ENCODE data around the gene CRYZL1. TPM values are rescaled to one million over a fixed set of nuclear protein-coding genes. Genes with fewer than 3 reads are reported as not detected.

CRYZL1 gene
- total RNA-seq, 1 experiment from 2014 or later: 24.8 TPM

GRCh38 chr21:33552093-33552998, 89.2 kb downstream of the CRYZL1 start:
- ChIA-PET CTCF (no interaction called here), POLR2A (no interaction called here)
- Histone ChIP-seq H3K27ac (ENCODE audit: low read length) (no peak overlapping the region), H3K4me3 (ENCODE audit: low read depth in 2 of 2, low read length in 2 of 2) (no peak overlapping the region), H3K4me1 (ENCODE audit: control insufficient read depth, insufficient read depth, low read length) (no peaks in the 10 kb centered on the region), H3K9me3 (ENCODE audit: control insufficient read depth, insufficient read depth, low read depth, low read length) (no peaks in the 10 kb centered on the region), H3K36me3 (ENCODE audit: control insufficient read depth, insufficient read depth, low read length) (peaks cover 57% of the 10 kb centered on the region), H3K27me3 (ENCODE audit: control insufficient read depth, insufficient read depth, low read length) (no peaks in the 10 kb centered on the region)
- no peak for DNase-seq (ENCODE audit: low read depth, low spot score)
- intact Hi-C loops (cut with micrococcal nuclease; ENCODE audit: unreplicated experiment): no loop called here
- BruUV-seq (replicated peaks): no TSS peak
- peak; percentile 17; the same call in 1 of the 2 replicates for ATAC-seq
- TF ChIP-seq CTCF (IDR thresholded peaks at IDR 0.05) (no peak), POLR2AphosphoS5 (IDR thresholded peaks at IDR 0.05; ENCODE audit: low read depth, low read length) (no peak; the same call in 1 of the 2 replicates)
- in situ Hi-C loops (cut with HindIII; ENCODE audit: low pct_unique_long_range_greater_than_20kb, low sequenced_read_pairs): no loop called here

DNA sequence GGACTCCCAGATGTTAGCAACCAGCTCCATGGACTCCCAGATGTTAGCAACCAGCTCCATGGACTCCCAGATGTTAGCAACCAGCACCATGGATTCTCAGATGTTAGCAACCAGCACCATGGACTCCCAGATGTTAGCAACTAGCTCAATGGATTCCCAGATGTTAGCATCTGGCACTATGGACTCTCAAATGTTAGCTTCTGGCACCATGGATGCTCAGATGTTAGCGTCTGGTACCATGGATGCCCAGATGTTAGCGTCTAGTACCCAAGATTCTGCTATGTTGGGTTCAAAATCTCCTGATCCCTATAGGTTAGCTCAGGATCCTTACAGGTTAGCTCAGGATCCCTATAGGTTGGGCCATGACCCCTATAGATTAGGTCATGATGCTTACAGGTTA, 89.9 kb downstream of the CRYZL1 start:
- Histone ChIP-seq H3K36me3 (ENCODE audit: control insufficient read depth, insufficient read depth, low read length) (peaks cover 57% of the 10 kb centered on the region), H3K27me3 (ENCODE audit: control insufficient read depth, insufficient read depth, low read length) (no peaks in the 10 kb centered on the region), H3K4me1 (ENCODE audit: control insufficient read depth, insufficient read depth, low read length) (no peaks in the 10 kb centered on the region), H3K27ac (ENCODE audit: low read length) (no peak overlapping the region), H3K9me3 (ENCODE audit: control insufficient read depth, insufficient read depth, low read depth, low read length) (no peaks in the 10 kb centered on the region), H3K4me3 (ENCODE audit: low read depth in 2 of 2, low read length in 2 of 2) (no peak overlapping the region)
- intact Hi-C loops (cut with micrococcal nuclease; ENCODE audit: unreplicated experiment): no loop called here
- no peak for DNase-seq (ENCODE audit: low read depth, low spot score)
- ATAC-seq: no peak
- no TSS peak for BruUV-seq (replicated peaks)
- no peak for TF ChIP-seq CTCF (IDR thresholded peaks at IDR 0.05)
- TF ChIP-seq, protein P1, sequence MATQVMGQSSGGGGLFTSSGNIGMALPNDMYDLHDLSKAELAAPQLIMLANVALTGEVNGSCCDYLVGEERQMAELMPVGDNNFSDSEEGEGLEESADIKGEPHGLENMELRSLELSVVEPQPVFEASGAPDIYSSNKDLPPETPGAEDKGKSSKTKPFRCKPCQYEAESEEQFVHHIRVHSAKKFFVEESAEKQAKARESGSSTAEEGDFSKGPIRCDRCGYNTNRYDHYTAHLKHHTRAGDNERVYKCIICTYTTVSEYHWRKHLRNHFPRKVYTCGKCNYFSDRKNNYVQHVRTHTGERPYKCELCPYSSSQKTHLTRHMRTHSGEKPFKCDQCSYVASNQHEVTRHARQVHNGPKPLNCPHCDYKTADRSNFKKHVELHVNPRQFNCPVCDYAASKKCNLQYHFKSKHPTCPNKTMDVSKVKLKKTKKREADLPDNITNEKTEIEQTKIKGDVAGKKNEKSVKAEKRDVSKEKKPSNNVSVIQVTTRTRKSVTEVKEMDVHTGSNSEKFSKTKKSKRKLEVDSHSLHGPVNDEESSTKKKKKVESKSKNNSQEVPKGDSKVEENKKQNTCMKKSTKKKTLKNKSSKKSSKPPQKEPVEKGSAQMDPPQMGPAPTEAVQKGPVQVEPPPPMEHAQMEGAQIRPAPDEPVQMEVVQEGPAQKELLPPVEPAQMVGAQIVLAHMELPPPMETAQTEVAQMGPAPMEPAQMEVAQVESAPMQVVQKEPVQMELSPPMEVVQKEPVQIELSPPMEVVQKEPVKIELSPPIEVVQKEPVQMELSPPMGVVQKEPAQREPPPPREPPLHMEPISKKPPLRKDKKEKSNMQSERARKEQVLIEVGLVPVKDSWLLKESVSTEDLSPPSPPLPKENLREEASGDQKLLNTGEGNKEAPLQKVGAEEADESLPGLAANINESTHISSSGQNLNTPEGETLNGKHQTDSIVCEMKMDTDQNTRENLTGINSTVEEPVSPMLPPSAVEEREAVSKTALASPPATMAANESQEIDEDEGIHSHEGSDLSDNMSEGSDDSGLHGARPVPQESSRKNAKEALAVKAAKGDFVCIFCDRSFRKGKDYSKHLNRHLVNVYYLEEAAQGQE (IDR thresholded peaks at IDR 0.05; ENCODE audit: insufficient read depth in 1 of 2, low read depth in 2 of 2, low read length in 1 of 2): no peak
- no peak for TF ChIP-seq TCF7L2 (IDR thresholded peaks at IDR 0.05; ENCODE audit: low read depth, low read length)
- TF ChIP-seq SIN3A (IDR thresholded peaks at IDR 0.05; ENCODE audit: borderline replicate concordance, insufficient read depth, low read depth, low read length): no peak
- TF ChIP-seq POLR2AphosphoS5 (IDR thresholded peaks at IDR 0.05; ENCODE audit: low read depth, low read length): no peak
- in situ Hi-C loops (cut with HindIII; ENCODE audit: low pct_unique_long_range_greater_than_20kb, low sequenced_read_pairs): no loop called here
- POLR2A ChIA-PET: no interaction called here
- CTCF ChIA-PET: no interaction called here
